IMR-90 (cell line): ENCODE measurements around the gene PTPN5. TPM values are rescaled to one million over a fixed set of nuclear protein-coding genes. Genes with fewer than 3 reads are reported as not detected.

ENCODE experiments used
- ATAC-seq: fragments of 200-7000 bp; cut with Tn5 transposase; 2 replicates; pipeline ENCODE4 v1.9.1; 2020; ENCODE audit warnings: low read depth, mild to moderate bottlenecking, moderate library complexity
- BruUV-seq: library from RNA; stranded (reverse); fragments of 400-500 nt; replicated peaks from 2 replicates; lab custom pipeline; 2021; lab: Mats Ljungman, UMichigan
- CTCF ChIA-PET: fragments of 300-600 bp; formaldehyde crosslinking; extraction: SDS; loops from one replicate; lab custom pipeline; 2021; ENCODE audit warnings: antibody characterized with exemption; lab: Yijun Ruan, JAX
- POLR2A ChIA-PET: fragments of 300-600 bp; sonication (Branson Sonifier 250); formaldehyde crosslinking; loops from one replicate; lab custom pipeline; 2022; ENCODE audit warnings: antibody characterized with exemption; ENCODE audit not compliant: unreplicated experiment; lab: Charles Lee
- DNase-seq: peaks from one replicate; pipeline ENCODE4 v3.0.0; 2013
- H2AFZ ChIP-seq: replicated peaks from 2 replicates; pipeline ENCODE3; 2013; ENCODE audit warnings: low read length, mild to moderate bottlenecking; ENCODE audit not compliant: poor library complexity
- H2AK5ac ChIP-seq: 2 replicates; pipeline ENCODE4 v1.6.1; 2013; ENCODE audit warnings: low read depth, low read length, inconsistent platforms
- H2AK9ac ChIP-seq: replicated peaks from 2 replicates; pipeline ENCODE3; 2013; ENCODE audit warnings: mild to moderate bottlenecking, low read depth, low read length, moderate library complexity; ENCODE audit not compliant: poor library complexity
- H2BK120ac ChIP-seq: 2 replicates; pipeline ENCODE4 v1.6.1; 2013; ENCODE audit warnings: low read depth, low read length, inconsistent platforms
- H2BK15ac ChIP-seq: 3 replicates; pipeline ENCODE4 v1.6.1; 2013; ENCODE audit warnings: low read depth, low read length, inconsistent platforms
- H2BK20ac ChIP-seq: 2 replicates; pipeline ENCODE4 v1.6.1; 2013; ENCODE audit warnings: low read depth, mild to moderate bottlenecking, inconsistent platforms, low read length, moderate library complexity
- H2BK5ac ChIP-seq: 2 replicates; pipeline ENCODE4 v1.6.1; 2013; ENCODE audit warnings: mild to moderate bottlenecking, low read depth, low read length, inconsistent platforms; ENCODE audit not compliant: poor library complexity, severe bottlenecking
- H3K14ac ChIP-seq: replicated peaks from 2 replicates; pipeline ENCODE4 v1.6.1; 2013; ENCODE audit warnings: low read depth, low read length, inconsistent platforms
- H3K18ac ChIP-seq: 2 replicates; pipeline ENCODE4 v1.6.1; 2013; ENCODE audit warnings: low read depth, low read length, control low read depth
- H3K23ac ChIP-seq: 2 replicates; pipeline ENCODE4 v1.6.1; 2013; ENCODE audit warnings: low read depth, low read length, inconsistent platforms
- H3K27ac ChIP-seq: 2 replicates; pipeline ENCODE4 v1.5.1; 2013; ENCODE audit warnings: mild to moderate bottlenecking, control low read depth, low read length; ENCODE audit not compliant: insufficient read depth
- H3K27me3 ChIP-seq: 2 replicates; pipeline ENCODE4 v1.6.1; 2013; ENCODE audit warnings: low read length; ENCODE audit not compliant: control insufficient read depth, insufficient read depth
- H3K36me3 ChIP-seq: 2 replicates; pipeline ENCODE4 v1.6.1; 2013; ENCODE audit warnings: low read length, mixed read lengths; ENCODE audit not compliant: control insufficient read depth, insufficient read depth
- H3K4ac ChIP-seq: 2 replicates; pipeline ENCODE4 v1.6.1; 2013; ENCODE audit warnings: low read depth, low read length, inconsistent platforms
- H3K4me1 ChIP-seq: 2 replicates; pipeline ENCODE4 v1.6.1; 2013; ENCODE audit warnings: low read length, mixed read lengths; ENCODE audit not compliant: control insufficient read depth, insufficient read depth
- H3K4me2 ChIP-seq: 2 replicates; pipeline ENCODE4 v1.6.1; 2013; ENCODE audit warnings: low read depth, mild to moderate bottlenecking, control low read depth, low read length, moderate library complexity
- H3K4me3 ChIP-seq: 2 replicates; pipeline ENCODE4 v1.5.1; 2013; ENCODE audit warnings: low read depth, mild to moderate bottlenecking, control low read depth, low read length, moderate library complexity; ENCODE audit not compliant: insufficient read depth
- H3K56ac ChIP-seq: 2 replicates; pipeline ENCODE4 v1.6.1; 2013; ENCODE audit warnings: low read length, inconsistent platforms; ENCODE audit not compliant: insufficient read depth; ENCODE audit errors: extremely low read depth
- H3K79me1 ChIP-seq, 2 experiments: 2 replicates each; pipeline ENCODE4 v1.6.1; 2013; ENCODE audit warnings: low read length in 2 of 2, inconsistent platforms in 1 of 2, low read depth in 1 of 2
- H3K9ac ChIP-seq: 2 replicates; pipeline ENCODE4 v1.6.1; 2013; ENCODE audit warnings: low read depth, low read length, control low read depth
- H3K9me1 ChIP-seq: 2 replicates; pipeline ENCODE4 v1.6.1; 2013; ENCODE audit warnings: low read length, inconsistent platforms; ENCODE audit not compliant: insufficient read depth
- H3K9me3 ChIP-seq: 2 replicates; pipeline ENCODE4 v1.6.1; 2013; ENCODE audit warnings: low read length; ENCODE audit not compliant: control insufficient read depth, insufficient read depth
- H4K20me1 ChIP-seq: 2 replicates; pipeline ENCODE4 v1.6.1; 2013; ENCODE audit warnings: low read length, inconsistent platforms; ENCODE audit not compliant: insufficient read depth
- H4K5ac ChIP-seq: 2 replicates; pipeline ENCODE4 v1.6.1; 2013; ENCODE audit warnings: mild to moderate bottlenecking, low read depth, low read length, control low read depth
- H4K8ac ChIP-seq, 2 experiments: 2 replicates each; pipeline ENCODE4 v1.6.1; 2013; ENCODE audit warnings: low read depth in 2 of 2, low read length in 2 of 2, control low read depth in 1 of 2, inconsistent platforms in 1 of 2
- H4K91ac ChIP-seq: 2 replicates; pipeline ENCODE4 v1.6.1; 2013; ENCODE audit warnings: low read depth, low read length, inconsistent platforms; ENCODE audit not compliant: insufficient read depth
- BHLHE40 ChIP-seq: fragments of 150-350 bp; IDR thresholded peaks from 2 replicates; pipeline ENCODE4 v1.6.1; 2016; ENCODE audit warnings: mild to moderate bottlenecking, low read depth, low read length
- CEBPB ChIP-seq: IDR thresholded peaks from 2 replicates; pipeline ENCODE4 v1.6.1; 2012; ENCODE audit warnings: low read depth, low read length, improper control_type of control experiment
- CTCF ChIP-seq: conservative IDR thresholded peaks from 2 replicates; pipeline ENCODE4 v1.5.1; 2012; ENCODE audit warnings: mild to moderate bottlenecking, low read depth, low read length, improper control_type of control experiment
- FOS ChIP-seq: fragments of 150-350 bp; IDR thresholded peaks from 2 replicates; pipeline ENCODE4 v1.6.1; 2016; ENCODE audit warnings: low read depth, low read length
- MAFK ChIP-seq: IDR thresholded peaks from 2 replicates; pipeline ENCODE4 v1.6.1; 2012; ENCODE audit warnings: low read depth, low read length, improper control_type of control experiment
- MAZ ChIP-seq: IDR thresholded peaks from 2 replicates; pipeline ENCODE4 v1.6.1; 2012; ENCODE audit warnings: low read depth, mild to moderate bottlenecking, low read length, improper control_type of control experiment, moderate library complexity, borderline replicate concordance
- MXI1 ChIP-seq: IDR thresholded peaks from 2 replicates; pipeline ENCODE4 v1.6.1; 2012; ENCODE audit warnings: low read depth, mild to moderate bottlenecking, low read length, moderate library complexity, borderline replicate concordance
- NFE2L2 ChIP-seq: fragments of 150-350 bp; IDR thresholded peaks from 2 replicates; pipeline ENCODE4 v1.6.1; 2016; ENCODE audit warnings: low read depth, mild to moderate bottlenecking, low read length
- POLR2A ChIP-seq: IDR thresholded peaks from 2 replicates; pipeline ENCODE4 v1.6.1; 2012; ENCODE audit warnings: mild to moderate bottlenecking, low read depth, low read length
- RAD21 ChIP-seq: IDR thresholded peaks from 2 replicates; pipeline ENCODE4 v1.6.1; 2012; ENCODE audit warnings: low read length, improper control_type of control experiment
- RCOR1 ChIP-seq: IDR thresholded peaks from 2 replicates; pipeline ENCODE4 v1.6.1; 2012; ENCODE audit warnings: mild to moderate bottlenecking, low read length, improper control_type of control experiment; ENCODE audit not compliant: insufficient replicate concordance
- SMC3 ChIP-seq: fragments of 150-350 bp; IDR thresholded peaks from 2 replicates; pipeline ENCODE4 v1.6.1; 2016; ENCODE audit warnings: low read depth, mild to moderate bottlenecking, antibody characterized with exemption, low read length, moderate library complexity
- USF2 ChIP-seq: fragments of 150-350 bp; IDR thresholded peaks from 2 replicates; pipeline ENCODE4 v1.6.1; 2017; ENCODE audit warnings: mild to moderate bottlenecking, antibody characterized with exemption, low read length, low read depth
- WGBS, 2 experiments: methylation state at CpG; one replicate each; pipeline versions ENCODE4 v1.1.5 to v1.1.7; 2013; ENCODE audit warnings: missing lambda C conversion rate in 2 of 2; ENCODE audit not compliant: insufficient read length in 1 of 2; ENCODE audit errors: extremely low coverage in 2 of 2; 5-methylcytosine and 5-hydroxymethylcytosine counted together
- dilution Hi-C: fragments of 300-500 bp; cut with HindIII; formaldehyde crosslinking; loops from one replicate; pipeline ENCODE4 v1.14.3; 2018; ENCODE audit warnings: low sequenced_read_pairs; ENCODE audit not compliant: unreplicated experiment
- in situ Hi-C: fragments of 300-500 bp; cut with MboI; formaldehyde crosslinking; loops from 3 replicates; pipeline ENCODE4 v1.14.3; 2019; ENCODE audit warnings: low sequenced_read_pairs, inconsistent platforms, mixed read lengths
- intact Hi-C: fragments of 100-400 bp; cut with micrococcal nuclease; formaldehyde crosslinking; loops from 2 replicates; pipeline ENCODE4 v1.10.0; 2022
- polyA plus RNA-seq, 3 experiments: library from polyadenylated mRNA; depleted of rRNA; stranded (reverse); fragments of >200 nt; gene quantifications; 2 replicates each; pipeline ENCODE4 v1.2.3, GENCODE V29; 2012; ENCODE audit warnings: low replicate concordance in 1 of 3
- total RNA-seq: library from RNA; depleted of rRNA; stranded (reverse); fragments of >200 nt; gene quantifications from 2 replicates; pipeline ENCODE4 v1.2.3, GENCODE V29; 2012

PTPN5 gene
- total and polyA plus RNA-seq, 2 of the 4 experiments (the other 2 are of a cell fraction): not detected

- H3K79me1 ChIP-seq: no peaks in the 10 kb centered on the region
- no peak overlapping the region for H2BK20ac ChIP-seq
- intact Hi-C loops: no loop called here
- no peak overlapping the region for H2BK5ac ChIP-seq
- H3K27ac ChIP-seq: no peak overlapping the region
- H3K9me1 ChIP-seq: 0 out of 2 replicates have a peak, but pooled peaks cover 2% of the 10 kb centered on the region
- H3K4me2 ChIP-seq: no peak overlapping the region
- no peak overlapping the region for H3K14ac ChIP-seq
- H3K9me3 ChIP-seq: 0 out of 2 replicates have a peak, but pooled peaks cover 2% of the 10 kb centered on the region
- H2AK5ac ChIP-seq: no peak overlapping the region
- WGBS, 2 experiments: 77% methylated on average over 6 of the region's 12 CpGs; no CpG with 5 or more reads in 1 of the 2 experiments
- no peak overlapping the region for H4K8ac ChIP-seq
- H4K91ac ChIP-seq: no peak overlapping the region
- H2AK9ac ChIP-seq: no peak overlapping the region
- no peaks in the 10 kb centered on the region for H3K36me3 ChIP-seq
- in situ Hi-C loops: no loop called here
- no peak overlapping the region for H3K4me3 ChIP-seq
- CTCF ChIA-PET: interaction anchor here (1.1 kb wide), 1 partner anchor 14 kb away, joined by 3 read pairs; no protein-coding TSS in a partner anchor
- dilution Hi-C loops: no loop called here
- peaks cover 2% of the 10 kb centered on the region; the same call in 1 of the 2 replicates for H3K4me1 ChIP-seq
- H2AFZ ChIP-seq: peak overlapping the region; percentile 33
- peaks cover 62% of the 10 kb centered on the region for H3K27me3 ChIP-seq
- H3K18ac ChIP-seq: no peak overlapping the region
- H3K4ac ChIP-seq: no peak overlapping the region
- DNase-seq: no peak
- TF ChIP-seq NFE2L2 (no peak), CEBPB (no peak), POLR2A (no peak), RAD21 (no peak), MAFK (no peak), BHLHE40 (no peak), MAZ (no peak), CTCF (no peak), USF2 (no peak), MXI1 (no peak), SMC3 (no peak), FOS (no peak), RCOR1 (no peak)
- no peak overlapping the region for H4K5ac ChIP-seq
- no peak overlapping the region for H2BK120ac ChIP-seq
- no peak overlapping the region for H2BK15ac ChIP-seq
- POLR2A ChIA-PET: no interaction called here
- no peaks in the 10 kb centered on the region for H4K20me1 ChIP-seq
- H3K23ac ChIP-seq: no peak overlapping the region
- H3K9ac ChIP-seq: no peak overlapping the region
- BruUV-seq: no TSS peak
- no peak overlapping the region for H3K56ac ChIP-seq
- no peak for ATAC-seq
Observed at GRCh38 chr11:18707811-18708340, 83.7 kb downstream of the PTPN5 start.
